ENCODE data around the gene CD1D. TPM values are rescaled to one million over a fixed set of nuclear protein-coding genes. Genes with fewer than 3 reads are reported as not detected.
"Not testable (repeated sequence)": the region's sequence is repeated elsewhere in the genome, so short reads cannot be mapped to it uniquely, and the experiment has no call there.

The CD1D gene
- total RNA-seq, 2 experiments from 2014 or later = not detected

- no peak for ATAC-seq (ENCODE audit: low read depth)
- peaks cover 9% of the 10 kb centered on the region for H3K4me1 Mint-ChIP-seq
- no peak overlapping the region for H3K27ac Mint-ChIP-seq
- H3K4me3 Mint-ChIP-seq = no peak overlapping the region
- H3K27me3 Mint-ChIP-seq = peaks cover 17% of the 10 kb centered on the region
- POLR2A ChIA-PET = no interaction called here
- no peak for DNase-seq
- peaks cover 2% of the 10 kb centered on the region for H3K36me3 Mint-ChIP-seq
- peaks cover 1% of the 10 kb centered on the region for H3K9me3 Mint-ChIP-seq
These were observed 26.8 kb upstream of the CD1D start for GRCh38 chr1:158153746-158154444.

GRCh38 chr1:158154501-158154900 is 26.2 kb upstream of the CD1D start:
- no peak overlapping the region for H3K4me3 Mint-ChIP-seq
- ATAC-seq (ENCODE audit: low read depth) (no peak), DNase-seq (no peak)
- peaks cover 1% of the 10 kb centered on the region for H3K9me3 Mint-ChIP-seq
- POLR2A ChIA-PET = no interaction called here
- H3K27me3 Mint-ChIP-seq = peaks cover 17% of the 10 kb centered on the region
- H3K4me1 Mint-ChIP-seq = peaks cover 9% of the 10 kb centered on the region
- H3K36me3 Mint-ChIP-seq = peaks cover 2% of the 10 kb centered on the region
- no peak overlapping the region for H3K27ac Mint-ChIP-seq

- POLR2A ChIA-PET = no interaction called here
- Mint-ChIP-seq H3K27ac (no peak overlapping the region), H3K27me3 (peaks cover 20% of the 10 kb centered on the region), H3K4me1 (peaks cover under 1% of the 10 kb centered on the region), H3K4me3 (no peak overlapping the region), H3K9me3 (peaks cover 1% of the 10 kb centered on the region), H3K36me3 (no peaks in the 10 kb centered on the region)
- ATAC-seq (ENCODE audit: low read depth) = no peak
- DNase-seq = no peak
These were observed 25.0 kb upstream of the CD1D start for GRCh38 chr1:158155673-158156072.

- POLR2A ChIA-PET = no interaction called here
- DNase-seq (no peak), ATAC-seq (ENCODE audit: low read depth) (no peak)
- no peaks in the 10 kb centered on the region for H3K36me3 Mint-ChIP-seq
- H3K9me3 Mint-ChIP-seq = peaks cover 1% of the 10 kb centered on the region
- no peak overlapping the region for H3K4me3 Mint-ChIP-seq
- no peak overlapping the region for H3K27ac Mint-ChIP-seq
- peaks cover 24% of the 10 kb centered on the region for H3K27me3 Mint-ChIP-seq
- peaks cover 5% of the 10 kb centered on the region for H3K4me1 Mint-ChIP-seq
These were observed 21.1 kb upstream of the CD1D start for GRCh38 chr1:158159597-158159996.

- Mint-ChIP-seq H3K36me3 (no peaks in the 10 kb centered on the region), H3K4me3 (no peak overlapping the region), H3K27ac (no peak overlapping the region), H3K4me1 (peaks cover 5% of the 10 kb centered on the region), H3K9me3 (peaks cover 1% of the 10 kb centered on the region), H3K27me3 (peaks cover 19% of the 10 kb centered on the region)
- POLR2A ChIA-PET = no interaction called here
- DNase-seq (no peak), ATAC-seq (ENCODE audit: low read depth) (no peak)
These were observed 19.2 kb upstream of the CD1D start for GRCh38 chr1:158161446-158161845.

- DNase-seq (no peak), ATAC-seq (ENCODE audit: low read depth) (no peak)
- Mint-ChIP-seq H3K36me3 (no peaks in the 10 kb centered on the region), H3K4me3 (no peak overlapping the region), H3K9me3 (peaks cover 4% of the 10 kb centered on the region), H3K4me1 (peaks cover 5% of the 10 kb centered on the region), H3K27me3 (peaks cover 13% of the 10 kb centered on the region), H3K27ac (no peak overlapping the region)
- POLR2A ChIA-PET = no interaction called here
These were observed 17.4 kb upstream of the CD1D start for GRCh38 chr1:158163000-158163947.

- Mint-ChIP-seq H3K4me1 (no peaks in the 10 kb centered on the region), H3K27ac (no peak overlapping the region), H3K9me3 (peaks cover 2% of the 10 kb centered on the region), H3K27me3 (peaks cover 5% of the 10 kb centered on the region), H3K36me3 (no peaks in the 10 kb centered on the region), H3K4me3 (no peak overlapping the region)
- POLR2A ChIA-PET = no interaction called here
- ATAC-seq (ENCODE audit: low read depth) (no peak), DNase-seq (no peak)
These were observed 11.6 kb upstream of the CD1D start for GRCh38 chr1:158169105-158169504.

- H3K4me1 Mint-ChIP-seq; H3K36me3 Mint-ChIP-seq; H3K4me3 Mint-ChIP-seq; POLR2A ChIA-PET; H3K27ac Mint-ChIP-seq; H3K9me3 Mint-ChIP-seq; ATAC-seq (ENCODE audit: low read depth); DNase-seq: not testable (repeated sequence)
- peaks cover 56% of the 10 kb centered on the region for H3K27me3 Mint-ChIP-seq
These were observed 4.8 kb upstream of the CD1D start for GRCh38 chr1:158175915-158176314.

GRCh38 chr1:158176399-158176798 is 4.3 kb upstream of the CD1D start:
- no peak overlapping the region for H3K4me3 Mint-ChIP-seq
- H3K36me3 Mint-ChIP-seq = no peaks in the 10 kb centered on the region
- DNase-seq (no peak), ATAC-seq (ENCODE audit: low read depth) (no peak)
- peaks cover 11% of the 10 kb centered on the region for H3K4me1 Mint-ChIP-seq
- no peaks in the 10 kb centered on the region for H3K9me3 Mint-ChIP-seq
- POLR2A ChIA-PET = no interaction called here
- peaks cover 61% of the 10 kb centered on the region for H3K27me3 Mint-ChIP-seq
- no peak overlapping the region for H3K27ac Mint-ChIP-seq

GRCh38 chr1:158176849-158177699 is 3.6 kb upstream of the CD1D start:
- peaks cover 11% of the 10 kb centered on the region for H3K4me1 Mint-ChIP-seq
- H3K9me3 Mint-ChIP-seq; POLR2A ChIA-PET; ATAC-seq (ENCODE audit: low read depth); DNase-seq; H3K4me3 Mint-ChIP-seq; H3K27ac Mint-ChIP-seq; H3K36me3 Mint-ChIP-seq: not testable (repeated sequence)
- peaks cover 65% of the 10 kb centered on the region for H3K27me3 Mint-ChIP-seq

- POLR2A ChIA-PET = no interaction called here
- ATAC-seq (ENCODE audit: low read depth) = peak; percentile 56
- Mint-ChIP-seq H3K4me1 (peaks cover 11% of the 10 kb centered on the region), H3K4me3 (no peak overlapping the region), H3K27ac (no peak overlapping the region), H3K36me3 (no peaks in the 10 kb centered on the region), H3K27me3 (peaks cover 69% of the 10 kb centered on the region), H3K9me3 (no peaks in the 10 kb centered on the region)
- DNase-seq = peak; percentile 36
These were observed 2.8 kb upstream of the CD1D start for GRCh38 chr1:158177700-158178450.

- H3K36me3 Mint-ChIP-seq = no peaks in the 10 kb centered on the region
- peaks cover 11% of the 10 kb centered on the region for H3K4me1 Mint-ChIP-seq
- no peak overlapping the region for H3K27ac Mint-ChIP-seq
- H3K4me3 Mint-ChIP-seq = no peak overlapping the region
- peaks cover 68% of the 10 kb centered on the region for H3K27me3 Mint-ChIP-seq
- H3K9me3 Mint-ChIP-seq = no peaks in the 10 kb centered on the region
- DNase-seq (no peak), ATAC-seq (ENCODE audit: low read depth) (no peak)
- POLR2A ChIA-PET = no interaction called here
These were observed 1.2 kb upstream of the CD1D start for GRCh38 chr1:158179301-158180041.

Measured in activated naive CD8-positive, alpha-beta T cell treated with anti-CD3 and anti-CD28 coated beads, Interleukin-2, amount 10 ng/mL, durations not matched to agents 7 days and 5 days (primary cell).